BJ (cell line): Measurements from ENCODE around the gene HELZ2. TPM values are rescaled to one million over a fixed set of nuclear protein-coding genes. Genes with fewer than 3 reads are reported as not detected.

Experiments used
- polyA plus RNA-seq: library from polyadenylated mRNA; depleted of rRNA; stranded (reverse); fragments of >200 nt; gene quantifications from 2 replicates; pipeline ENCODE4 v1.2.3, GENCODE V29; 2011; rRNA removed

Gene HELZ2
- polyA plus RNA-seq, 1 experiment = 7.9 TPM

Other genes starting within 250 kb of the HELZ2 start
- gene CHRNA4, start 212.9 kb downstream of the HELZ2 start, polyA plus RNA-seq = not detected in 2 replicates
- not detected in 2 replicates for gene KCNQ2, start 101.6 kb downstream of the HELZ2 start, polyA plus RNA-seq
- 8.3 and 9.4 TPM in 2 replicates for gene EEF1A2, start 75.2 kb downstream of the HELZ2 start, polyA plus RNA-seq
- 16.5 and 26.9 TPM in 2 replicates for gene PPDPF, start 53.5 kb downstream of the HELZ2 start, polyA plus RNA-seq
- 0.05 and 0.07 TPM in 2 replicates for gene PTK6, start 36.9 kb downstream of the HELZ2 start, polyA plus RNA-seq
- not detected in 2 replicates for gene SRMS, start 26.5 kb downstream of the HELZ2 start, polyA plus RNA-seq
- 0.26 and 0.76 TPM in 2 replicates for gene FNDC11, start 20.1 kb downstream of the HELZ2 start, polyA plus RNA-seq
- gene GMEB2, start 52.9 kb upstream of the HELZ2 start, polyA plus RNA-seq = 5.2 and 7.4 TPM in 2 replicates
- 9.7 and 12.7 TPM in 2 replicates for gene STMN3, start 79.2 kb upstream of the HELZ2 start, polyA plus RNA-seq
- gene RTEL1, start 84.1 kb upstream of the HELZ2 start, polyA plus RNA-seq = 13.6 and 18.3 TPM in 2 replicates
- gene TNFRSF6B, start 122.4 kb upstream of the HELZ2 start, polyA plus RNA-seq = 2.1 and 3.2 TPM in 2 replicates
- gene ARFRP1, start 133.7 kb upstream of the HELZ2 start, polyA plus RNA-seq = 29.3 and 41.9 TPM in 2 replicates
- 9.4 and 15.9 TPM in 2 replicates for gene ZGPAT, start 133.8 kb upstream of the HELZ2 start, polyA plus RNA-seq
- gene LIME1, start 162.4 kb upstream of the HELZ2 start, polyA plus RNA-seq = 1.7 and 2.5 TPM in 2 replicates
- 36.6 and 52.0 TPM in 2 replicates for gene SLC2A4RG, start 165.5 kb upstream of the HELZ2 start, polyA plus RNA-seq